Muscle layer of duodenum (tissue), 2 donors: ENCODE data around the gene LYSMD4.
"Not testable (repeated sequence)": the region's sequence is repeated elsewhere in the genome, so short reads cannot be mapped to it uniquely, and the experiment has no call there.

Source experiments
- H3K27ac ChIP-seq: one replicate; pipeline ENCODE4 v1.7.0; 2013; ENCODE audit warnings: mild to moderate bottlenecking, low read length
- H3K27me3 ChIP-seq: one replicate; pipeline ENCODE4 v1.7.0; 2013; ENCODE audit warnings: low read depth, mild to moderate bottlenecking, control low read depth, low read length
- H3K36me3 ChIP-seq, 2 donors: one replicate each; pipeline ENCODE4 v1.7.0; 2013; ENCODE audit warnings: low read length in 2 of 2, control low read depth in 1 of 2, mild to moderate bottlenecking in 1 of 2; ENCODE audit not compliant: insufficient read depth in 2 of 2, control insufficient read depth in 1 of 2
- H3K4me1 ChIP-seq, 2 donors: one replicate each; pipeline ENCODE4 v1.7.0; 2013; ENCODE audit warnings: low read length in 2 of 2, mild to moderate bottlenecking in 2 of 2, control low read depth in 1 of 2, moderate library complexity in 1 of 2; ENCODE audit not compliant: insufficient read depth in 2 of 2, control insufficient read depth in 1 of 2
- H3K4me3 ChIP-seq, 2 donors: one replicate each; pipeline ENCODE4 v1.7.0; 2013; ENCODE audit warnings: low read length in 2 of 2, low read depth in 1 of 2, mild to moderate bottlenecking in 1 of 2
- H3K9me3 ChIP-seq, 2 donors: one replicate each; pipeline ENCODE4 v1.7.0; 2013; ENCODE audit warnings: low read length in 2 of 2, control low read depth in 1 of 2, mild to moderate bottlenecking in 1 of 2; ENCODE audit not compliant: control insufficient read depth in 1 of 2
- donor health status: healthy.

LYSMD4 gene

DNA sequence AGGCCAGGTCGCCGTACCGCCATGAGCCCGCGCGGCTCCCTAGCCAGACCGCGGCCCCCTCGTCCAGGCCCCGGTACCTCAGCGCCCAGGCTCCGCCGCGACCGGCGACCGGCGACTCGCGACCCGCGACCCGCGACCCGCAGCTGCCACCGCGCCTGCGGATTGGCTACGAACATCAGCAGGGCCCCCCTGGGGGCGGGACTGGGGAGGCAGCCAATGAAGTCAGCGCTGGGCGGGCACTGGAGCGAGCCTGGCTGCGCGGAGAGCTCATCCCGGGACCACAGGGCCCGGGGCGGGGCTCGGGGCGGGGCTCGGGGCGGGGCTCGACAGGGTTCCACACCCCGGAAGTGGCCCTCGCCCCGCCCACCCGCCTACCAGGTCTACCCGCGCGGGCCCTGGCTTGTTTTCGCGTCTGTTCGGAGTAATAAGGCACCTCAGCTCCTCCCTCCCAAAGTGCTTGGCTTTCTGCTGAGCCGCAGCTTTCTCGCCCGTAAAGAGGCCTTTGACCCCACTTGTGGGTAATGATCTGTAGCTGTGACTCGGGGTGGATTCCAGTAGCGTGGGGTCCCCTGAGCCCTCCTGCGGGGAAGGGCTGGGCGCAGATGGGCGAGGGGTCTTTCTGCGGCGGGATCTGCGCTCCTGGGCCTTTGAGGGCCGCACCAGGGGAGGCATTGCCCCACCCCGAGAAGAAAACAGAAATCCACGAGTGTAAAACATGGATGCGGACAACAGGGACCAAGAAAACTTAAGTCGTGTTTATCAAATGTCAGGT is at the start of gene LYSMD4:
LYSMD4 (minus strand) TSS at position 170 of the 772 bp plus-strand sequence. CDS start 1,438 bp downstream, outside the sequence.
- H3K4me1 ChIP-seq, result peaks cover 5 to 18% of the 10 kb centered on the region in 2 donors
- H3K27ac ChIP-seq, result peak within 1 kb of the TSS; percentile 79
- H3K4me3 ChIP-seq, result peak within 1 kb of the TSS; percentile 74 to 76
- no peaks in the 10 kb centered on the region for H3K27me3 ChIP-seq
- H3K36me3 ChIP-seq, result peaks cover 5 to 9% of the 10 kb centered on the region in 2 donors
- H3K9me3 ChIP-seq, result no peaks in the 10 kb centered on the region

DNA sequence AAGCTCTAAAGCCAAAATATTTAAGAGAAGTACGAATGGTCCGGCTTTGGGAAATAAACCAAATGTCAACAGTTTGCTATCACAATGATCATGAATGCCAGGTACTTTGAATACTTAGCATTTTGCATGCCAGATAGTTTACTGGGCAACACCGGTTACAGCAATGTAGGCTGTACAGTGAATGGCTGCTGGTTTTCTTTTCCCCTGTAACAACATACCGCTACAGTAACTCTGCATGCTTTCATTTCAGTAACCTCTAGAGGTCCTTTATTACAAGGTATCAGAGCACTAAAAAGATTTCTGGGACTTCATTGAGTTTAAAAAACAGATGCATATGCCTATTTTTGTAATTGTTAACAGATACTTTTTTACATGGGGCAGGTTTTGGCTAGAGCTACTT is 48.8 kb upstream of the LYSMD4 start:
- not testable (repeated sequence) for H3K4me1 ChIP-seq, H3K4me3 ChIP-seq, H3K27ac ChIP-seq, H3K36me3 ChIP-seq, H3K9me3 ChIP-seq, H3K27me3 ChIP-seq

DNA sequence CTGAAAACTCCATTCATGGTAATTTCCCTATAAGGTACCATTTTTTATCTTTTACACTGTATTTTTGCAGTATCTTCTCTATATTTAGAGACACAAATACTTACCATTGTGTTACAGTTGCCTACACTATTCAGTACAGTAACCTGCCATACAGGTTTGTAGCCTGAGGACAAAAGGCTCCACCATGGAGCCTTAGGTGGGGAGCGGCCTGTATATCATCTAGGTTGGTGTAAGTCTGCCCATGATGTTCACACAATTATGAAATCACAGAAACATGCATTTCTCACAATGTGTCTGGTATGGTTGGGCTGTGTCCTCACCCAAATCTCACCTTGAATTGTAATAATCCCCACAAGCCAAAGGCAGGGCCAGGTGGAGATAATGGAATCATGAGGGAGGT is 43.9 kb upstream of the LYSMD4 start:
- Histone ChIP-seq H3K36me3 (no peaks in the 10 kb centered on the region), H3K4me1 (no peaks in the 10 kb centered on the region), H3K27ac (no peak overlapping the region), H3K27me3 (no peaks in the 10 kb centered on the region), H3K4me3 (no peak overlapping the region), H3K9me3 (no peaks in the 10 kb centered on the region)

DNA sequence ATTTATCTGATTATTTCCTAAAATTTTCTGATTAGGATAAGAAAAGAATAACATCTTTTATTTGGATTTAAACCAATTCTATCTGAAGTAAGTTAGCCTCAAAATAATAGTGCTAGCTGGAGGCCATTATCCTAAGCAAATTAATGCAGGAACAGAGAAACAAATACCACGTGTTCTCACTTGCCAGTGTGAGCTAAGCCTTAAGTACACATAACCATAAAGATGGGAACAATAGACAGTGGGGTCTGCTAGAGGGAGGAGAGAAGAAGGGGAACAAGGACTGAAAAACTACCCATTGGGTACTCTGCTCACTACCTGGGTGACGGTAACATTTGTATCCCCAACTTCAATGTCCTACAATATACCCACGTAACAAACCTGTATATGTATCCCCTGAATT is 31.3 kb upstream of the LYSMD4 start:
- no peaks in the 10 kb centered on the region for H3K27me3 ChIP-seq
- H3K36me3 ChIP-seq, result no peaks in the 10 kb centered on the region

DNA sequence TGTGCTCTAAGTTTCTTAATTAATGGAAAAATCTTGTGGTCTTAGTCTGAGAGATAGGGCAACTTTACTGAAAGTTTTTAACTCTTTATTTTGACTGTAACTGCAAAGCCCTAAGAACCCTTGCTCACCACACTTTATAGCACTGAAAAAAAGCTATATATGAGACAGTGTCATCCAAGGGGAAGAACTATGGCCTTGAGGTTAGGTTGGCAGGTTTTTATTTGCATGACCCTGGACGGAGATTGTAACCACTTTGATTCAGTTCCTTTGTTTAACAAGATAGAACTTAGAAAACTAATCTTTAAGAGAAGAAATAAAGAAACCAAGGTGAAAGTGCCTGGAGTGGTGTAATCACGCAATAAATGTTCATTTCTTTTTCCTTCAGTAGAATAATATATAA is 30.6 kb upstream of the LYSMD4 start:
- H3K27me3 ChIP-seq, result no peaks in the 10 kb centered on the region
- H3K9me3 ChIP-seq, result no peaks in the 10 kb centered on the region
- no peak overlapping the region for H3K4me3 ChIP-seq
- no peaks in the 10 kb centered on the region for H3K36me3 ChIP-seq
- no peaks in the 10 kb centered on the region for H3K4me1 ChIP-seq
- no peak overlapping the region for H3K27ac ChIP-seq

More for the DNA sequence above, 31.3 kb upstream of the LYSMD4 start:
- Histone ChIP-seq H3K4me3 (no peak overlapping the region), H3K27ac (no peak overlapping the region), H3K4me1 (no peaks in the 10 kb centered on the region), H3K9me3 (no peaks in the 10 kb centered on the region)

DNA sequence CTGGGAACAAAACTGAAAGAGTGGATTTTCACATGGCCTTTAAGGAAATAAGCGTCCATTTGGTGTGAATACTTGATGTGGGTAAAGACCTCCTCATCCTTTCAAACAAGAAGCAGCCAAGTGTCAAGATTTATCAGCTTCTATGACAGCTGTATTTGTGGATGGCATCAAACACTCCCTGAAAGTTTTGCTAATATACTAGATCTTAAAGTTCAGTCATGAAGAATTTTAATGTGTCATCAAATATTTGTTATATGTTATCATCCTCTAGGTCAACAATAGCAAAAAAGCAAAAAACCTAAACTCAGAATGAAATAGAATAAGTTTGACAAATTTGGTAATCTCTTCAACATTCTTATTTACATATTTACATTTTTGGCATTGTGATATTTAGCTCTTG is 29.1 kb upstream of the LYSMD4 start:
- Histone ChIP-seq H3K4me3 (no peak overlapping the region), H3K27me3 (no peaks in the 10 kb centered on the region), H3K4me1 (no peaks in the 10 kb centered on the region), H3K36me3 (no peaks in the 10 kb centered on the region), H3K27ac (no peak overlapping the region), H3K9me3 (no peaks in the 10 kb centered on the region)

DNA sequence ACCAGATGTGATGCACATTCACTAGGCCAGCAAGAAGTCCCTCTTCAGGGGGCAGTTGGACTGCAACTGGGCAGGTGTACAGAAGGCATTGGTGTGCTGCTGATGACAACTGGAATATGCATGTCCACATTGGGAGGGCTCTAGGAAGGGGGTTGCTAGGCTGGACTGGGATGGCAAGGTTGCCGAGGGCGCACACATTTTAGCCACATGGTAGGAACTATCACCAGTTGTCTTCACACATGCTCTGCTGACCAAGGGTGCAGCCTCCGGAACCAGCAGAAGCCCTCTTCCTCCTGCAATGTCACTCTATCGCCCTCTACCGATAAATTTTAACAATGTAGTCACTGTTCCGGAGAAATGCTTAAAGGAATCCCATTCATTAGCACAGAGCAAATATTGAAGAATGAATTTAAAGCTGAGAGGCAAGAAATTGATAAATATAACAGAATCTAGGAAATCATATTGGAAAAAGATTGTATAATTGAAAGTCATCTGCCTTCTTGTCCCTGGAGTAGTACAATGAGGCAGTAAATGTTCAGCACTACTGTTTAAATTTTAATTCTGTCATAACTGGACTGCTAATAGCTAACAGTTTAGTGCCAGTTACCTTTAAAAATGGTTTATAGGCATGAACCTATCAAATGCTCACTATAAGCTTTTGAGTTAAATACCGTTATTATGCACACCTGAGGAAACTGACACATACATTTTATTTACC is 22.6 kb upstream of the LYSMD4 start:
- Histone ChIP-seq H3K9me3 (no peaks in the 10 kb centered on the region), H3K36me3 (no peaks in the 10 kb centered on the region), H3K27me3 (no peaks in the 10 kb centered on the region), H3K27ac (no peak overlapping the region), H3K4me3 (no peak overlapping the region), H3K4me1 (no peaks in the 10 kb centered on the region)

DNA sequence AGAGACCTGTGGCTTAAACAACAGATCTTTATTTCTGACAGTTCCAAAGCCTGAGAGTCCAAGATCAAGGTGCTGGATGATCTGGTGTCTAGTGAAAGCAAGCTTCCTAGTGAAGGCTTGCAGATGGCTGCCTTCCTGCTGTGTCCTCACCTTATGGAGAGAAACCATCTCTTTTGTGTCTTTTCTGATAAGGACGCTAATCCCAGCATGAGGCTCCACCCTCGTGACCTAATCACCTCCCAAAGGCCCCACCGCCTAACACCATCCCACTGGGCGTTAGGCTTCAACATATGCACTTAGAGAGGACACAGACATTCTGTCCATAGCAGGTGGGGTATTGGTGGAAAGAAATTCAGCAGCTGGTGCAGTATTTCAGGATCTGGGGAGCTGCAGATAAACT is 19.8 kb upstream of the LYSMD4 start:
- Histone ChIP-seq H3K27ac (no peak overlapping the region), H3K4me3 (no peak overlapping the region), H3K4me1 (no peaks in the 10 kb centered on the region), H3K27me3 (no peaks in the 10 kb centered on the region), H3K9me3 (no peaks in the 10 kb centered on the region), H3K36me3 (no peaks in the 10 kb centered on the region)

DNA sequence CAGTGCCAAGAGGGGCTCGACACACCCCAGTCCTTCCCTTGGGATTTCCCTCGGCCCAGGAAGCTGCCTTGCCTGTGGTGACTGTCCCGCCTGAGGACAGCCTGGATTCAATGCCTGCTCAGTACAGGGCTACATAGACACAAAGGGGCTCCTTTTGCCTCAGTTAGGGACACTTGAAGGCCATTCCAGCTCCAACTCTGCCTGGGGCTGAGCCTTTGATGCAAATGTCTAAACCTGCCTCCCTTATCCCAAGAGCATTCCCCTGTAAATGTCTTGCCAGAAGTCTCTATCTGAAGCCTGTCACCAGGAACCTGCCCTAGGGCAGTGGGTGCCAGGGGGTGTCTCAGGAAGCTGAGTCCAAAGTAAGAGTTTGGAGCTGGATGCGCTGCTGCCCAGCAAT is 19.3 kb upstream of the LYSMD4 start:
- Histone ChIP-seq H3K36me3 (no peaks in the 10 kb centered on the region), H3K27ac (no peak overlapping the region), H3K4me3 (no peak overlapping the region), H3K4me1 (no peaks in the 10 kb centered on the region), H3K27me3 (no peaks in the 10 kb centered on the region), H3K9me3 (no peaks in the 10 kb centered on the region)

DNA sequence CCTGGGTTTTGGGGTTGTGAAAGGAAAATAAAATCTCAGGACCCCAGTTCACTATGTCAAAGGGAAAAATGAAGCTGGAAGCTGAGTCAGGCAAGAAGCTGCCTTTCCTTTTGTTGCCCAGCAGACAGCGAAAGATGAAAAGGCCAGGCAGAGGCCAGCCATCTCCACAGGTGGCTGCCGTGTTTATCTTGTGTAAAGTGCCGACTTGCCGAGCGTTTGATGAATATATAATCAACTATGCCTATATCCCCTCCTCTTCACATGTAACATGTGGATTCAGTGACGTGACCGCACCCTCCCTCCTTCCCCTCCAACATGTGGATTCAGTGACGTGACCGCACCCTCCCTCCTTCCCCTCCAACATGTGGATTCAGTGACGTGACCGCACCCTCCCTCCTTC is 17.1 kb upstream of the LYSMD4 start:
- not testable (repeated sequence) for H3K4me1 ChIP-seq, H3K36me3 ChIP-seq, H3K27me3 ChIP-seq, H3K4me3 ChIP-seq, H3K27ac ChIP-seq, H3K9me3 ChIP-seq

DNA sequence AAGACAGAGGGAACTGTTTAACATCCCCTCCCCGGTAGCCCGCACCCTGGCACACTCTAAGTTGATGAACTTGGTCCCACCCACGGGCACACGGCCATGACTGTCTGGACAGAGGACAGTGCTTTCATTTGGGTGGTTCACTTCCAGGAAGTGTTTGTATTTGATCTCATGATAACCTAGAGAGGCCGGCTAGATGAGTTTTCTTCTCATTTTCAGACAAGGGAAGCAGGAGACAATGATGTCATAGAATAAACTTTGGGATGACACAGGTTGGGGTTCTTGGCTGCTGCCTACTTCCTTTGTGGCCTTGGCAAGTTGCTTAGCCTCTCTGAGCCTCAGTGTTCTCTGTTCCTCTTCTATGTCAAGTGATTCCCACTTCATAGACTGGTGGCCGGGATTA is 16.1 kb upstream of the LYSMD4 start:
- Histone ChIP-seq H3K4me1 (no peaks in the 10 kb centered on the region), H3K27me3 (no peaks in the 10 kb centered on the region), H3K36me3 (no peaks in the 10 kb centered on the region), H3K9me3 (no peaks in the 10 kb centered on the region), H3K27ac (no peak overlapping the region), H3K4me3 (no peak overlapping the region)
